Measurements from ENCODE around the gene TIPIN. TPM values are rescaled to one million over a fixed set of nuclear protein-coding genes. Genes with fewer than 3 reads are reported as not detected.

Gene TIPIN
- polyA plus RNA-seq, 1 donor, result 12.0 TPM

GRCh38 chr15:66302489-66303278, 53.8 kb downstream of the TIPIN start:
- DNase-seq (ENCODE audit: low read depth), result no peak

- no peak for DNase-seq (ENCODE audit: low read depth)
Measured at GRCh38 chr15:66298803-66299251, 57.7 kb downstream of the TIPIN start.

- DNase-seq (ENCODE audit: low read depth), result no peak
Measured at GRCh38 chr15:66296186-66296585, 60.3 kb downstream of the TIPIN start.

GRCh38 chr15:66294932-66295235, 61.6 kb downstream of the TIPIN start:
- no peak for DNase-seq (ENCODE audit: low read depth)

- DNase-seq (ENCODE audit: low read depth), result no peak
Measured at GRCh38 chr15:66294157-66294931, 62.1 kb downstream of the TIPIN start.

GRCh38 chr15:66293419-66294156, 62.9 kb downstream of the TIPIN start, which contains the start of gene DIS3L:
Gene DIS3L (plus strand): TSS chr15:66293568. CDS start chr15:66293597, 29 bp downstream.
- DNase-seq (ENCODE audit: low read depth), result no peak

GRCh38 chr15:66292571-66293418, 63.7 kb downstream of the TIPIN start:
- no peak for DNase-seq (ENCODE audit: low read depth)

- DNase-seq (ENCODE audit: low read depth), result no peak
Measured at GRCh38 chr15:66291816-66292570, 64.5 kb downstream of the TIPIN start.

GRCh38 chr15:66290518-66290917, 66.0 kb downstream of the TIPIN start:
- no peak for DNase-seq (ENCODE audit: low read depth)

- no peak for DNase-seq (ENCODE audit: low read depth)
Measured at GRCh38 chr15:66290007-66290406, 66.5 kb downstream of the TIPIN start.

- no peak for DNase-seq (ENCODE audit: low read depth)
Measured at GRCh38 chr15:66288551-66289185, 67.8 kb downstream of the TIPIN start.

GRCh38 chr15:66288093-66288492, 68.4 kb downstream of the TIPIN start:
- DNase-seq (ENCODE audit: low read depth), result no peak

GRCh38 chr15:66287461-66288057, 68.9 kb downstream of the TIPIN start:
- no peak for DNase-seq (ENCODE audit: low read depth)

Other genes with a start within 250 kb of the TIPIN start
- 0.28 TPM for gene MEGF11, start 102.9 kb downstream of the TIPIN start, polyA plus RNA-seq (ENCODE audit: insufficient read length)
- 31.4 TPM for gene DIS3L, start 63.1 kb downstream of the TIPIN start, polyA plus RNA-seq (ENCODE audit: insufficient read length)
- gene MAP2K1, start 30.2 kb upstream of the TIPIN start, polyA plus RNA-seq (ENCODE audit: insufficient read length), result 109 TPM
- gene SNAPC5, start 141.1 kb upstream of the TIPIN start, polyA plus RNA-seq (ENCODE audit: insufficient read length), result 33.7 TPM
- gene RPL4, start 148.2 kb upstream of the TIPIN start, polyA plus RNA-seq (ENCODE audit: insufficient read length), result 6,035 TPM
- 13.4 TPM for gene ZWILCH, start 148.6 kb upstream of the TIPIN start, polyA plus RNA-seq (ENCODE audit: insufficient read length)
- 0.14 TPM for gene LCTL, start 209.3 kb upstream of the TIPIN start, polyA plus RNA-seq (ENCODE audit: insufficient read length)